Upper lobe of left lung (tissue), 6 donors: ENCODE data around the gene RNPS1. TPM values are rescaled to one million over a fixed set of nuclear protein-coding genes. Genes with fewer than 3 reads are reported as not detected.

Experiments used
- ATAC-seq, 2 donors: fragments of 200-7000 bp; cut with Tn5 transposase; one replicate each; pipeline ENCODE4 v1.9.1; 2022; ENCODE audit warnings: mild to moderate bottlenecking in 2 of 2, moderate library complexity in 2 of 2; ENCODE audit not compliant: low FRiP score in 2 of 2
- DNase-seq, 2 donors: peaks; one replicate each; pipeline ENCODE4 v3.0.0-alpha.2; 2019 to 2020
- H3K27ac ChIP-seq, 4 donors: fragments of 200-600 bp; sonication (generic); one replicate each; pipeline ENCODE4 v1.5.1; 2016 to 2019
- H3K27me3 ChIP-seq, 4 donors: fragments of 200-600 bp; sonication (generic); one replicate each; pipeline ENCODE4 v1.5.1; 2017 to 2019
- H3K36me3 ChIP-seq, 4 donors: fragments of 200-600 bp; sonication (generic); one replicate each; pipeline ENCODE4 v1.5.1; 2016 to 2019
- H3K4me1 ChIP-seq, 4 donors: fragments of 200-600 bp; sonication (generic); one replicate each; pipeline ENCODE4 v1.5.1; 2018 to 2019
- H3K4me3 ChIP-seq, 4 donors: fragments of 200-600 bp; sonication (generic); one replicate each; pipeline ENCODE4 v1.5.1; 2017 to 2019; ENCODE audit warnings: mild to moderate bottlenecking in 2 of 4, moderate library complexity in 1 of 4
- H3K9me3 ChIP-seq, 4 donors: fragments of 200-600 bp; sonication (generic); one replicate each; pipeline ENCODE4 v1.5.1; 2018 to 2019
- CTCF ChIP-seq, 6 experiments: fragments of 450-650 bp in 4 of 6; fragments of 200-600 bp in 2 of 6; sonication (generic) in 2 of 6; IDR thresholded peaks; one replicate each; pipeline ENCODE4 v1.5.1; 2016 to 2019; ENCODE audit warnings: antibody characterized with exemption in 6 of 6
- EP300 ChIP-seq, 4 donors: sonication (generic); formaldehyde crosslinking; IDR thresholded peaks; one replicate each; pipeline ENCODE4 v1.5.1; 2017; ENCODE audit warnings: antibody characterized with exemption in 4 of 4, control low read depth in 2 of 4
- POLR2A ChIP-seq, 4 donors: fragments of 450-650 bp; IDR thresholded peaks; one replicate each; pipeline ENCODE4 v1.5.1; 2016 to 2017; ENCODE audit warnings: antibody characterized with exemption in 4 of 4, mild to moderate bottlenecking in 2 of 4
- POLR2AphosphoS5 ChIP-seq, 2 donors: sonication (generic); formaldehyde crosslinking; IDR thresholded peaks; one replicate each; pipeline ENCODE4 v1.5.1; 2017; ENCODE audit warnings: antibody characterized with exemption in 2 of 2
- WGBS, 2 donors: methylation state at CpG; one replicate each; pipeline ENCODE4 v1.1.5; 2017 to 2018; 5-methylcytosine and 5-hydroxymethylcytosine counted together
- total RNA-seq, 6 donors: library from RNA; depleted of rRNA in 4 of 6; stranded (reverse); fragments of >200 nt in 4 of 6; gene quantifications; one replicate each; pipeline versions ENCODE4 v1.1.0 to v1.2.1, GENCODE V29; 2016 to 2021
- donor health status: DM: no; HTN: no; CAD: no; lungs with moderate emphysema.
- donor health status: DM: no; HTN: yes; CAD: no; lungs with severe emphysema.

The RNPS1 gene
- total RNA-seq, 6 donors from 2014 or later = 92.2 to 142 (median 114) TPM

DNA sequence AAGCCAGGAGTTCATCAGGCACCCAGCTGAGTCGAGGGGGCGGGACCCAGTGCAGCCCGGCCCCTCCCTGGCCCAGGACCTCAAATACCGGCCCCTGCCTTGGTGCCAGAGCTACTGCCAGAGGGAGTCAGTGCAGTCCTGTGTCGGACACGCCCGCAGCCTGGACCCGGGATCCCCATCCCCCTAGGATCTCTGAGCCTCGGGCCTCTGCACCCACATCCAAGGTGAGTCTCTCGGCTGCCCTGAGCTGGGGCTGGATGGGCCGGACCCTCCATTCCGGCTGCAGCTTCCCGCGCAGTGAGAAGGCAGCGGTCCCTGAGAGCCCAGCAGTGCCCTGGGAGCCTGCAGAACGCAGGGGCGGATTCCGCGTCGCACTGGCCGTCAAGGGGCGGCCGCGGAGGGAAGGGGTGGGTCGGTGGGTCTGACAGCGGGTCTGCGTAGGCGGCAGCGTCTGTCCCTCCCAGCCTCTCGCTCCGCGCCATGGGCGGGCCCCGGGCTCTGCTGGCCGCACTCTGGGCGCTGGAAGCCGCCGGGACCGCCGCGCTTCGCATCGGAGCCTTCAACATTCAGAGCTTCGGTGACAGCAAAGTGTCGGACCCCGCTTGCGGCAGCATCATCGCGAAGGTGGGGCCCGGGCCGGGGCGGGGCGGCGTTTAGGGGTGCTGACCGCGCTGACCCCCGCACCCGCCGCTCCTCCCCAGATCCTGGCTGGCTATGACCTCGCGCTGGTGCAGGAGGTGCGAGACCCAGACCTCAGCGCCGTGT is 31.4 kb downstream of the RNPS1 start, which contains the start of gene DNASE1L2:
Gene DNASE1L2 (plus strand): TSS at position 108 of the 765 bp plus-strand sequence. CDS start 373 bp downstream, at position 481.
- DNase-seq = peak in 1 of 2 donors; percentile 88

DNA sequence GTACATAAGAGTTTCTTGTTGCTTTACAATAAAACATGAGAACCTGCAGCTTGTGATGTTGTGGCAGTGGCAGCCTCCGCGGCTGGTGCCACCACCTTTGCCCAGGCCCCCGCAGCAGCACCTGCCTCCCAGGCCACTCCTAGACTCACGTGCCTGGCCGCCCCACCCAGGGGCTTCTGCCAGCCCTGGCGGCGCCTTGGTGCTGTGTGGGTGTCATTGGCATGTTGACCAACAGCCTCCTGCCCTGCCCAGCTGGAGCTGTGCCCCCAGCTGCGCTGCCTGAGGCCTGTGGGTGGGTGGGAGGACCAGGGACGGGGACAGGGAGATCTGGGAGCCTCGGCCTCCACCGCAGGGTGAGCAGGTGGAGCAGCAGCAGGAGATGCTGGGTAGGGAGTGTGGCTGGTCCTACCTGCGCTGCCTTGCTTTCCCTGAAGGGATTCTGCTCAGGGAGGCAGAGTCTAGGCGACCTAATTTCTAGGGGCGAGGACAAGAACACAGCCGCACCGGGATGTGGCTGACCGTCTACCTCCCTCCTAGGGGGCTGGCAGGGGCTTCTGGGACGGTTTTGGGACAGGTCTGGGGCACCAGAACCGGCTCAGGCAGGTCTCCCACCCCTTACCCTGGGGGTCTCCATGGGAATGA is 32.1 kb downstream of the RNPS1 start:
- 88 to 89% methylated on average over 8 to 19 of the region's 19 CpGs for WGBS, 2 donors
- Histone ChIP-seq H3K36me3 (peaks cover 28 to 55% (median 53%) of the 10 kb centered on the region in 4 donors), H3K4me1 (peaks cover 12 to 21% (median 19%) of the 10 kb centered on the region in 4 donors), H3K27ac (no peak overlapping the region), H3K9me3 (no peaks in the 10 kb centered on the region), H3K4me3 (no peak overlapping the region), H3K27me3 (peaks cover 0 to 19% (median 10%) of the 10 kb centered on the region in 4 donors)
- ATAC-seq (no peak), DNase-seq (no peak)
- TF ChIP-seq POLR2AphosphoS5 (IDR thresholded peaks at IDR 0.05) (no peak), EP300 (IDR thresholded peaks at IDR 0.05) (no peak), POLR2A (IDR thresholded peaks at IDR 0.05) (no peak), CTCF (IDR thresholded peaks at IDR 0.05) (no peak)

More for the DNA sequence above, 31.4 kb downstream of the RNPS1 start, which contains the start of gene DNASE1L2:
- H3K27ac ChIP-seq = no peak within 1 kb of the TSS
- H3K27me3 ChIP-seq = peaks cover 0 to 19% (median 10%) of the 10 kb centered on the region in 4 donors
- no peaks in the 10 kb centered on the region for H3K9me3 ChIP-seq
- TF ChIP-seq CTCF (IDR thresholded peaks at IDR 0.05) = no peak
- TF ChIP-seq POLR2A (IDR thresholded peaks at IDR 0.05) = no peak
- TF ChIP-seq POLR2AphosphoS5 (IDR thresholded peaks at IDR 0.05) = no peak
- TF ChIP-seq EP300 (IDR thresholded peaks at IDR 0.05) = no peak
- peak in 1 of 2 donors; percentile 64 for ATAC-seq
- peaks cover 25 to 52% (median 46%) of the 10 kb centered on the region in 4 donors for H3K36me3 ChIP-seq
- peaks cover 12 to 21% (median 19%) of the 10 kb centered on the region in 4 donors for H3K4me1 ChIP-seq
- H3K4me3 ChIP-seq = peak within 1 kb of the TSS in 2 of 4 donors; percentile 9 to 10
- 10 to 20% methylated on average over 3 to 4 of the region's 64 CpGs for WGBS, 2 donors

DNA sequence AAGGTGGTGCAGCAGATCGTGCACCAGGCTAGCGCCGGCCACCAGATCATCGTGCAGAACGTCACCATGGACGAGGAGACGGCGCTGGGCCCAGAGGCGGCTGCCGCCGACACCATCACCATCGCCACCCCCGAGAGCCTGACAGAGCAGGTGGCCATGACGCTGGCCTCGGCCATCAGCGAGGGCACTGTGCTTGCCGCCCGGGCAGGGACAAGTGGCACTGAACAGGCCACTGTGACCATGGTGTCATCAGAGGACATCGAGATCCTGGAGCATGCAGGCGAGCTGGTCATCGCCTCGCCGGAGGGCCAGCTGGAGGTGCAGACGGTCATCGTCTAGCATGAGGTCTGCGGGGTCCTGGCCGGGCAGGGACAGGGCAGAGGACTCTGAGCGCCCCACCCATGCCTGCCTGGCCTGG is 32.7 kb downstream of the RNPS1 start:
- H3K27ac ChIP-seq = no peak overlapping the region
- no peak for DNase-seq
- H3K27me3 ChIP-seq = peaks cover 0 to 19% (median 10%) of the 10 kb centered on the region in 4 donors
- H3K4me1 ChIP-seq = peaks cover 12 to 21% (median 19%) of the 10 kb centered on the region in 4 donors
- ATAC-seq = no peak
- H3K4me3 ChIP-seq = no peak overlapping the region
- TF ChIP-seq POLR2AphosphoS5 (IDR thresholded peaks at IDR 0.05) = no peak
- TF ChIP-seq CTCF (IDR thresholded peaks at IDR 0.05) = no peak
- TF ChIP-seq POLR2A (IDR thresholded peaks at IDR 0.05) = no peak
- no peak for TF ChIP-seq EP300 (IDR thresholded peaks at IDR 0.05)
- no peaks in the 10 kb centered on the region for H3K9me3 ChIP-seq
- WGBS, 2 donors = 91 to 92% methylated on average over 19 to 22 of the region's 28 CpGs
- H3K36me3 ChIP-seq = peaks cover 28 to 61% (median 58%) of the 10 kb centered on the region in 4 donors

DNA sequence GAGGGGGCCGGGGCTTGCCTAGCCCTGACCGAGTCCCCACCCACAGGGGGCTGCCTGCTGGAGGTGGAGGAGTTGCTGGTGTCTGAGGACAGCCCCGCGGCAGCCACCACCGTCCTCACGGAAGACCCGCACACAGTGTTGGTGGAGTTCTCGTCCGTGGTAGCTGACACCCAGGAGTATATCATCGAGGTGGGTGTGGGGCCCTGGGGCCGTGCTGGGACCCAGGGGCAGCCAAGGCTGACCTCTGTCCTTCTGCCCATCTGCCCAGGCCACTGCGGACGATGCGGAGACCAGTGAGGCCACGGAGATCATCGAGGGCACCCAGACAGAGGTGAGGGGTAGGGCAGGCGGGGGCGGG is 33.1 kb downstream of the RNPS1 start:
- Histone ChIP-seq H3K4me1 (peaks cover 12 to 21% (median 19%) of the 10 kb centered on the region in 4 donors), H3K27me3 (peaks cover 0 to 19% (median 10%) of the 10 kb centered on the region in 4 donors), H3K9me3 (no peaks in the 10 kb centered on the region), H3K36me3 (peaks cover 30 to 64% (median 62%) of the 10 kb centered on the region in 4 donors), H3K27ac (no peak overlapping the region), H3K4me3 (no peak overlapping the region)
- no peak for DNase-seq
- ATAC-seq = no peak
- TF ChIP-seq POLR2AphosphoS5 (IDR thresholded peaks at IDR 0.05) (no peak), EP300 (IDR thresholded peaks at IDR 0.05) (no peak), POLR2A (IDR thresholded peaks at IDR 0.05) (no peak), CTCF (IDR thresholded peaks at IDR 0.05) (no peak)
- 93 to 96% methylated on average over 9 to 17 of the region's 18 CpGs for WGBS, 2 donors
